Midbrain (tissue), 1 donor: ENCODE measurements around the gene TOP3A.

Experiments used
- DNase-seq: peaks from one replicate; lab custom pipeline; 2025; lab: John Stamatoyannopoulos, UW

Gene TOP3A

GRCh38 chr17:18280249-18280648, 34.5 kb downstream of the TOP3A start:
- no peak for DNase-seq

GRCh38 chr17:18278867-18279266, 35.9 kb downstream of the TOP3A start:
- DNase-seq, result no peak

- DNase-seq, result no peak
These were observed 37.7 kb downstream of the TOP3A start for GRCh38 chr17:18277076-18277475.

- DNase-seq, result no peak
These were observed 44.5 kb downstream of the TOP3A start for GRCh38 chr17:18270046-18270931.

- DNase-seq, result no peak
These were observed 46.7 kb downstream of the TOP3A start for GRCh38 chr17:18267927-18268711.

GRCh38 chr17:18267366-18267765, 47.4 kb downstream of the TOP3A start:
- no peak for DNase-seq

GRCh38 chr17:18263885-18264682, 50.7 kb downstream of the TOP3A start:
- DNase-seq, result no peak

- DNase-seq, result no peak
These were observed 52.2 kb downstream of the TOP3A start for GRCh38 chr17:18262641-18263040.

GRCh38 chr17:18262111-18262510, 52.7 kb downstream of the TOP3A start:
- DNase-seq, result no peak

GRCh38 chr17:18261659-18262058, 53.1 kb downstream of the TOP3A start:
- DNase-seq, result no peak

GRCh38 chr17:18261146-18261515, 53.7 kb downstream of the TOP3A start:
- DNase-seq, result no peak

- peak; percentile 97 for DNase-seq
These were observed 54.3 kb downstream of the TOP3A start, which contains the start of gene MIEF2 for GRCh38 chr17:18260332-18261145. Gene MIEF2 (plus strand): TSS chr17:18260662. CDS start chr17:18262721, 2,059 bp downstream.

- DNase-seq, result no peak
These were observed 55.0 kb downstream of the TOP3A start for GRCh38 chr17:18259621-18260331.

- DNase-seq, result peak; percentile 74
These were observed 56.3 kb downstream of the TOP3A start, which contains the start of gene FLII for GRCh38 chr17:18258356-18259038. Gene FLII (minus strand): TSS chr17:18258738. CDS start chr17:18258690, 48 bp downstream.

GRCh38 chr17:18257982-18258355, 56.8 kb downstream of the TOP3A start:
- DNase-seq, result peak; percentile 74

- no peak for DNase-seq
These were observed 57.4 kb downstream of the TOP3A start for GRCh38 chr17:18257268-18257981.

GRCh38 chr17:18256776-18257175, 58.0 kb downstream of the TOP3A start:
- no peak for DNase-seq

GRCh38 chr17:18256351-18256750, 58.4 kb downstream of the TOP3A start:
- DNase-seq, result no peak
